ENCODE results near the gene SPATA2. TPM values are rescaled to one million over a fixed set of nuclear protein-coding genes. Genes with fewer than 3 reads are reported as not detected.

The SPATA2 gene
- total RNA-seq, 1 experiment from 2014 or later = 8.3 TPM

DNA sequence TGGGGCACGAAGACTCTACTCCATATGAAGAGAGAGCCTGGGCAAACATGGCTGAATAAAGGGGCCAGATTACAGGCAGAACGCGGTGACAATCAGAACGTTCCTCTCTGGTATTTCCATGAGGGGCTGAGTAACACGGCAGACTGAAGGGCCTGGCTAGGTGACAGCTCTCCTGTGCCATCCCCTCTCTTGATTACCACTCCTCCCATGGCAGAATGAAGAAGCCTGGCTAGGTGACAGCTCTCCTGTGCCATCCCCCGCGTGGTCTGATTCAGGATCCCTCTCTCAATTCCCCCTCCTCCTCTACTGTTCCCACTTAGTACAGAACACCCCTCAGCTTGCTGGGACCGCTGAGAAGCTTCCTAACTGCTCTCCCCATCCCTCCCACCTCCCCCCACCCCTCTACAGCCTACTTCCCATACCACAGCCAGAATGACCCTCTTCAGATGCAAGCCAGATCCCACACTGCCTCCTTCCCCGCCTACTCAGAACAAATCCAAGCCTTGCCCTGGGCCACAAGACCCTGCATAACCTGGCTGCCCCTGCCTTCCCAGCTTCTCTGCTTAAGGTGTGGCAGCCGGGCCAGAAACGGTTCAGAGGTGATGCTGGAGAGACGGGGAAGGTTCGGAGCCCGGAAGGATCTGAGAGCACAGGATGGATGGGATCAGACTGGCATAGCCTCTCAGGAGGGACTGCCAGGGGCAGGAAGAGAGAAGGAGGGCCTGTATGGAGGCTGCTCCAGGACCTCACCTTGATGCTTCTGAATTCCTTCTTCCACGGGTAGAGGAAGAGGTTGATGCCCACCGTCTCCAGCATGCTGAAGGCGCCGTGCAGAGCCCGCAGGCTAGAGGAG lies 7.7 kb downstream of the SPATA2 start:
- in situ Hi-C loops (cut with HindIII; ENCODE audit: low pct_unique_long_range_greater_than_20kb, low sequenced_read_pairs) (no loop called here), intact Hi-C loops (cut with micrococcal nuclease; ENCODE audit: unreplicated experiment) (no loop called here)
- ChIA-PET POLR2A (no interaction called here), CTCF (no interaction called here)
- Histone ChIP-seq H3K9me3 (ENCODE audit: control insufficient read depth, insufficient read depth, low read depth, low read length) (no peaks in the 10 kb centered on the region), H3K27me3 (ENCODE audit: control insufficient read depth, insufficient read depth, low read length) (no peaks in the 10 kb centered on the region), H3K36me3 (ENCODE audit: control insufficient read depth, insufficient read depth, low read length) (peaks cover 4% of the 10 kb centered on the region; the same call in 1 of the 2 replicates), H3K27ac (ENCODE audit: low read length) (no peak overlapping the region), H3K4me1 (ENCODE audit: control insufficient read depth, insufficient read depth, low read length) (no peaks in the 10 kb centered on the region), H3K4me3 (ENCODE audit: low read depth in 2 of 2, low read length in 2 of 2) (no peak overlapping the region)
- no peak for ATAC-seq
- no TSS peak for BruUV-seq (replicated peaks)
- TF ChIP-seq, protein P1, sequence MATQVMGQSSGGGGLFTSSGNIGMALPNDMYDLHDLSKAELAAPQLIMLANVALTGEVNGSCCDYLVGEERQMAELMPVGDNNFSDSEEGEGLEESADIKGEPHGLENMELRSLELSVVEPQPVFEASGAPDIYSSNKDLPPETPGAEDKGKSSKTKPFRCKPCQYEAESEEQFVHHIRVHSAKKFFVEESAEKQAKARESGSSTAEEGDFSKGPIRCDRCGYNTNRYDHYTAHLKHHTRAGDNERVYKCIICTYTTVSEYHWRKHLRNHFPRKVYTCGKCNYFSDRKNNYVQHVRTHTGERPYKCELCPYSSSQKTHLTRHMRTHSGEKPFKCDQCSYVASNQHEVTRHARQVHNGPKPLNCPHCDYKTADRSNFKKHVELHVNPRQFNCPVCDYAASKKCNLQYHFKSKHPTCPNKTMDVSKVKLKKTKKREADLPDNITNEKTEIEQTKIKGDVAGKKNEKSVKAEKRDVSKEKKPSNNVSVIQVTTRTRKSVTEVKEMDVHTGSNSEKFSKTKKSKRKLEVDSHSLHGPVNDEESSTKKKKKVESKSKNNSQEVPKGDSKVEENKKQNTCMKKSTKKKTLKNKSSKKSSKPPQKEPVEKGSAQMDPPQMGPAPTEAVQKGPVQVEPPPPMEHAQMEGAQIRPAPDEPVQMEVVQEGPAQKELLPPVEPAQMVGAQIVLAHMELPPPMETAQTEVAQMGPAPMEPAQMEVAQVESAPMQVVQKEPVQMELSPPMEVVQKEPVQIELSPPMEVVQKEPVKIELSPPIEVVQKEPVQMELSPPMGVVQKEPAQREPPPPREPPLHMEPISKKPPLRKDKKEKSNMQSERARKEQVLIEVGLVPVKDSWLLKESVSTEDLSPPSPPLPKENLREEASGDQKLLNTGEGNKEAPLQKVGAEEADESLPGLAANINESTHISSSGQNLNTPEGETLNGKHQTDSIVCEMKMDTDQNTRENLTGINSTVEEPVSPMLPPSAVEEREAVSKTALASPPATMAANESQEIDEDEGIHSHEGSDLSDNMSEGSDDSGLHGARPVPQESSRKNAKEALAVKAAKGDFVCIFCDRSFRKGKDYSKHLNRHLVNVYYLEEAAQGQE (IDR thresholded peaks at IDR 0.05; ENCODE audit: insufficient read depth in 1 of 2, low read depth in 2 of 2, low read length in 1 of 2) = no peak
- TF ChIP-seq POLR2AphosphoS5 (IDR thresholded peaks at IDR 0.05; ENCODE audit: low read depth, low read length) = no peak
- no peak for TF ChIP-seq SIN3A (IDR thresholded peaks at IDR 0.05; ENCODE audit: borderline replicate concordance, insufficient read depth, low read depth, low read length)
- TF ChIP-seq, protein P2, sequence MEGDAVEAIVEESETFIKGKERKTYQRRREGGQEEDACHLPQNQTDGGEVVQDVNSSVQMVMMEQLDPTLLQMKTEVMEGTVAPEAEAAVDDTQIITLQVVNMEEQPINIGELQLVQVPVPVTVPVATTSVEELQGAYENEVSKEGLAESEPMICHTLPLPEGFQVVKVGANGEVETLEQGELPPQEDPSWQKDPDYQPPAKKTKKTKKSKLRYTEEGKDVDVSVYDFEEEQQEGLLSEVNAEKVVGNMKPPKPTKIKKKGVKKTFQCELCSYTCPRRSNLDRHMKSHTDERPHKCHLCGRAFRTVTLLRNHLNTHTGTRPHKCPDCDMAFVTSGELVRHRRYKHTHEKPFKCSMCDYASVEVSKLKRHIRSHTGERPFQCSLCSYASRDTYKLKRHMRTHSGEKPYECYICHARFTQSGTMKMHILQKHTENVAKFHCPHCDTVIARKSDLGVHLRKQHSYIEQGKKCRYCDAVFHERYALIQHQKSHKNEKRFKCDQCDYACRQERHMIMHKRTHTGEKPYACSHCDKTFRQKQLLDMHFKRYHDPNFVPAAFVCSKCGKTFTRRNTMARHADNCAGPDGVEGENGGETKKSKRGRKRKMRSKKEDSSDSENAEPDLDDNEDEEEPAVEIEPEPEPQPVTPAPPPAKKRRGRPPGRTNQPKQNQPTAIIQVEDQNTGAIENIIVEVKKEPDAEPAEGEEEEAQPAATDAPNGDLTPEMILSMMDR (IDR thresholded peaks at IDR 0.05) = no peak
- TF ChIP-seq TCF7L2 (IDR thresholded peaks at IDR 0.05; ENCODE audit: low read depth, low read length) = no peak
- no peak for DNase-seq (ENCODE audit: low read depth, low spot score)

DNA sequence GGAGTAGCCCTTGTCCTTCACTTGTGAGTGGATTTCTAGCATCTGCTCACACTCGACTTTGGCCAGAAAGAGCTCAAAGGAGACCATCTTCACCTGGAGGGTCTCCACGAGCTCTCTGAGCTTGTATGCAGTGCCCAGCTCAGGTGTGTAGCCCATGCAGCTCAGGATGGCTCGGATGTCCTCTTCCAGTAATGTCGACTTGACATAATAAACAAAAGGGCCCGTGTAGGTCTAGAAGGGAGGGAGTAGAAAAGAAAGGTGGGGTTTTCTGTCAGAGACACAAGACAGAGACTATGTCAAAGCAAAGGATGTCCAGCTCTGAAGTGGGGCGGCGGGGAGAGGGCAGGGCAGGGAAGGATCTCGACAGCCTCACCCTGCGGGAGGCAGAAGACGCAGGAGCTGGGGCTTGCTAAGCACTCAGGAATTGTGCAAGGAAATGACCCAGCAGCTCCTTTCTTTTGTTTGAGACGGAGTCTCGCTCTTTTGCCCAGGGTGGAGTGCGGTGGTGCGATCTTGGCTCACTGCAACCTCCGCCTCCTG lies 8.6 kb downstream of the SPATA2 start:
- intact Hi-C loops (cut with micrococcal nuclease; ENCODE audit: unreplicated experiment) (no loop called here), in situ Hi-C loops (cut with HindIII; ENCODE audit: low pct_unique_long_range_greater_than_20kb, low sequenced_read_pairs) (no loop called here)
- Histone ChIP-seq H3K4me1 (ENCODE audit: control insufficient read depth, insufficient read depth, low read length) (no peaks in the 10 kb centered on the region), H3K36me3 (ENCODE audit: control insufficient read depth, insufficient read depth, low read length) (peaks cover 4% of the 10 kb centered on the region; the same call in 1 of the 2 replicates), H3K4me3 (ENCODE audit: low read depth in 2 of 2, low read length in 2 of 2) (no peak overlapping the region), H3K27ac (ENCODE audit: low read length) (no peak overlapping the region), H3K27me3 (ENCODE audit: control insufficient read depth, insufficient read depth, low read length) (no peaks in the 10 kb centered on the region), H3K9me3 (ENCODE audit: control insufficient read depth, insufficient read depth, low read depth, low read length) (no peaks in the 10 kb centered on the region)
- DNase-seq (ENCODE audit: low read depth, low spot score) (no peak), ATAC-seq (no peak)
- POLR2A ChIA-PET = interaction anchor here (0.6 kb wide), 1 partner anchor 227 kb away, joined by 4 read pairs; no protein-coding TSS in a partner anchor
- TF ChIP-seq, protein P1 (IDR thresholded peaks at IDR 0.05; ENCODE audit: insufficient read depth in 1 of 2, low read depth in 2 of 2, low read length in 1 of 2) = no peak
- TF ChIP-seq, protein P2 (IDR thresholded peaks at IDR 0.05) = no peak
- TF ChIP-seq TCF7L2 (IDR thresholded peaks at IDR 0.05; ENCODE audit: low read depth, low read length) = no peak
- no peak for TF ChIP-seq SIN3A (IDR thresholded peaks at IDR 0.05; ENCODE audit: borderline replicate concordance, insufficient read depth, low read depth, low read length)
- TF ChIP-seq POLR2AphosphoS5 (IDR thresholded peaks at IDR 0.05; ENCODE audit: low read depth, low read length) = no peak
- CTCF ChIA-PET = no interaction called here
- no TSS peak for BruUV-seq (replicated peaks)

All from Panc1 (cell line).